Measurements from ENCODE around the gene TNFRSF1B. TPM values are rescaled to one million over a fixed set of nuclear protein-coding genes. Genes with fewer than 3 reads are reported as not detected.
A peak's percentile ranks its signal among the peaks of the same experiment; 100 is the strongest.

Gene TNFRSF1B
- total RNA-seq, 1 donor from 2014 or later = 3.8 TPM

GRCh38 chr1:12141163-12141850, 25.5 kb upstream of the TNFRSF1B start:
- no peak for DNase-seq (ENCODE audit: low read depth in 2 of 2)

GRCh38 chr1:12142141-12142823, 24.5 kb upstream of the TNFRSF1B start:
- no peak for DNase-seq (ENCODE audit: low read depth in 2 of 2)

GRCh38 chr1:12142891-12143630, 23.7 kb upstream of the TNFRSF1B start:
- no peak for DNase-seq (ENCODE audit: low read depth in 2 of 2)

GRCh38 chr1:12143631-12144155, 23.1 kb upstream of the TNFRSF1B start:
- DNase-seq (ENCODE audit: low read depth in 2 of 2) = peak in 1 of 2 donors; percentile 92

- no peak for DNase-seq (ENCODE audit: low read depth in 2 of 2)
Observed at GRCh38 chr1:12144236-12144635, 22.6 kb upstream of the TNFRSF1B start.

GRCh38 chr1:12144969-12145368, 21.8 kb upstream of the TNFRSF1B start:
- no peak for DNase-seq (ENCODE audit: low read depth in 2 of 2)

GRCh38 chr1:12145616-12146342, 21.0 kb upstream of the TNFRSF1B start:
- DNase-seq (ENCODE audit: low read depth in 2 of 2) = no peak

- no peak for DNase-seq (ENCODE audit: low read depth in 2 of 2)
Observed at GRCh38 chr1:12146343-12147112, 20.3 kb upstream of the TNFRSF1B start.

GRCh38 chr1:12147201-12147701, 19.5 kb upstream of the TNFRSF1B start:
- peak; percentile 53 to 59 for DNase-seq (ENCODE audit: low read depth in 2 of 2)

GRCh38 chr1:12148160-12148957, 18.4 kb upstream of the TNFRSF1B start:
- no peak for DNase-seq (ENCODE audit: low read depth in 2 of 2)

- no peak for DNase-seq (ENCODE audit: low read depth in 2 of 2)
Observed at GRCh38 chr1:12148958-12149790, 17.6 kb upstream of the TNFRSF1B start.

GRCh38 chr1:12149791-12150175, 17.0 kb upstream of the TNFRSF1B start:
- no peak for DNase-seq (ENCODE audit: low read depth in 2 of 2)

GRCh38 chr1:12150456-12151200, 16.2 kb upstream of the TNFRSF1B start:
- DNase-seq (ENCODE audit: low read depth in 2 of 2) = no peak

- DNase-seq (ENCODE audit: low read depth in 2 of 2) = no peak
Observed at GRCh38 chr1:12151465-12151864, 15.3 kb upstream of the TNFRSF1B start.

GRCh38 chr1:12152113-12152891, 14.5 kb upstream of the TNFRSF1B start:
- no peak for DNase-seq (ENCODE audit: low read depth in 2 of 2)

- DNase-seq (ENCODE audit: low read depth in 2 of 2) = peak in 1 of 2 donors; percentile 68
Observed at GRCh38 chr1:12153181-12153785, 13.5 kb upstream of the TNFRSF1B start.

- no peak for DNase-seq (ENCODE audit: low read depth in 2 of 2)
Observed at GRCh38 chr1:12155328-12155727, 11.5 kb upstream of the TNFRSF1B start.

Data from lung microvascular endothelial cell (primary cell).